H4 (cell line): ENCODE measurements around the gene AFF3. TPM values are rescaled to one million over a fixed set of nuclear protein-coding genes. Genes with fewer than 3 reads are reported as not detected.

Source experiments
- total RNA-seq: library from RNA; depleted of rRNA; stranded (reverse); fragments of >200 nt; shearing (Covaris generic); gene quantifications from 2 replicates; pipeline ENCODE4 v1.2.3, GENCODE V29; 2014; rRNA removed

Gene AFF3
- total RNA-seq, 1 experiment from 2014 or later = 0.37 TPM

Other genes starting within 250 kb of the AFF3 start
- 0.51 and 1.2 TPM in 2 replicates for gene LONRF2, start 179.9 kb upstream of the AFF3 start, total RNA-seq